ENCODE data around the gene BEND5.

The BEND5 gene

GRCh38 chr1:48717082-48717481 is 59.6 kb downstream of the BEND5 start:
- no peak for DNase-seq

- DNase-seq = no peak
Measured at GRCh38 chr1:48715921-48716320, 60.8 kb downstream of the BEND5 start.

- no peak for DNase-seq
Measured at GRCh38 chr1:48710915-48711314, 65.8 kb downstream of the BEND5 start.

GRCh38 chr1:48710318-48710717 is 66.4 kb downstream of the BEND5 start:
- no peak for DNase-seq

- DNase-seq = no peak
Measured at GRCh38 chr1:48704736-48705135, 72.0 kb downstream of the BEND5 start.

- no peak for DNase-seq
Measured at GRCh38 chr1:48701445-48701844, 75.2 kb downstream of the BEND5 start.

- peak; percentile 54 for DNase-seq
Measured at GRCh38 chr1:48697066-48697707, 79.5 kb downstream of the BEND5 start.

GRCh38 chr1:48695161-48695560 is 81.5 kb downstream of the BEND5 start:
- DNase-seq = peak; percentile 24

GRCh38 chr1:48693674-48694320 is 82.9 kb downstream of the BEND5 start:
- DNase-seq = peak; percentile 36

GRCh38 chr1:48693180-48693579 is 83.5 kb downstream of the BEND5 start:
- no peak for DNase-seq

- DNase-seq = no peak
Measured at GRCh38 chr1:48692235-48692634, 84.5 kb downstream of the BEND5 start.

- no peak for DNase-seq
Measured at GRCh38 chr1:48691429-48692001, 85.2 kb downstream of the BEND5 start.

- DNase-seq = no peak
Measured at GRCh38 chr1:48688102-48688760, 88.5 kb downstream of the BEND5 start.

- DNase-seq = peak; percentile 19
Measured at GRCh38 chr1:48687282-48688045, 89.2 kb downstream of the BEND5 start.

- no peak for DNase-seq
Measured at GRCh38 chr1:48686159-48686558, 90.5 kb downstream of the BEND5 start.

GRCh38 chr1:48684381-48684780 is 92.3 kb downstream of the BEND5 start:
- no peak for DNase-seq

GRCh38 chr1:48683839-48684238 is 92.9 kb downstream of the BEND5 start:
- no peak for DNase-seq

- DNase-seq = no peak
Measured at GRCh38 chr1:48681476-48682305, 95.0 kb downstream of the BEND5 start.

- no peak for DNase-seq
Measured at GRCh38 chr1:48680411-48681035, 96.2 kb downstream of the BEND5 start.

- no peak for DNase-seq
Measured at GRCh38 chr1:48679859-48680258, 96.8 kb downstream of the BEND5 start.

- DNase-seq = no peak
Measured at GRCh38 chr1:48678710-48679505, 97.8 kb downstream of the BEND5 start.

Measured in NCI-H2171 treated with DMSO at 0.1 percent for 48 hours (cell line).